ENCODE results near the gene CFTR.

CFTR gene

GRCh38 chr7:117652943-117653680 is 173.3 kb downstream of the CFTR start:
- DNase-seq (ENCODE audit: low spot score): no peak

- DNase-seq (ENCODE audit: low spot score): no peak
Measured at GRCh38 chr7:117654780-117655179, 175.0 kb downstream of the CFTR start.

- no peak for DNase-seq (ENCODE audit: low spot score)
Measured at GRCh38 chr7:117656806-117657205, 177.0 kb downstream of the CFTR start.

GRCh38 chr7:117659531-117660011 is 179.7 kb downstream of the CFTR start:
- DNase-seq (ENCODE audit: low spot score): no peak

GRCh38 chr7:117661328-117661727 is 181.5 kb downstream of the CFTR start:
- no peak for DNase-seq (ENCODE audit: low spot score)

GRCh38 chr7:117664047-117664446 is 184.2 kb downstream of the CFTR start:
- no peak for DNase-seq (ENCODE audit: low spot score)

- no peak for DNase-seq (ENCODE audit: low spot score)
Measured at GRCh38 chr7:117665368-117665767, 185.5 kb downstream of the CFTR start.

- DNase-seq (ENCODE audit: low spot score): peak; percentile 42
Measured at GRCh38 chr7:117666031-117666430, 186.2 kb downstream of the CFTR start.

GRCh38 chr7:117666689-117667088 is 186.9 kb downstream of the CFTR start:
- no peak for DNase-seq (ENCODE audit: low spot score)

GRCh38 chr7:117667456-117667855 is 187.6 kb downstream of the CFTR start:
- DNase-seq (ENCODE audit: low spot score): no peak

- no peak for DNase-seq (ENCODE audit: low spot score)
Measured at GRCh38 chr7:117669818-117670217, 190.0 kb downstream of the CFTR start.

GRCh38 chr7:117672453-117672852 is 192.6 kb downstream of the CFTR start:
- no peak for DNase-seq (ENCODE audit: low spot score)

GRCh38 chr7:117673367-117673766 is 193.5 kb downstream of the CFTR start:
- no peak for DNase-seq (ENCODE audit: low spot score)

GRCh38 chr7:117673839-117674238 is 194.0 kb downstream of the CFTR start:
- DNase-seq (ENCODE audit: low spot score): peak; percentile 16

- DNase-seq (ENCODE audit: low spot score): no peak
Measured at GRCh38 chr7:117674617-117675016, 194.8 kb downstream of the CFTR start.

GRCh38 chr7:117675497-117676435 is 195.9 kb downstream of the CFTR start:
- no peak for DNase-seq (ENCODE audit: low spot score)

- DNase-seq (ENCODE audit: low spot score): no peak
Measured at GRCh38 chr7:117679120-117679519, 199.3 kb downstream of the CFTR start.

GRCh38 chr7:117682681-117683385 is 203.0 kb downstream of the CFTR start:
- DNase-seq (ENCODE audit: low spot score): no peak

- DNase-seq (ENCODE audit: low spot score): no peak
Measured at GRCh38 chr7:117683430-117684175, 203.8 kb downstream of the CFTR start.

- no peak for DNase-seq (ENCODE audit: low spot score)
Measured at GRCh38 chr7:117685795-117686194, 206.0 kb downstream of the CFTR start.

- DNase-seq (ENCODE audit: low spot score): no peak
Measured at GRCh38 chr7:117686311-117686935, 206.6 kb downstream of the CFTR start.
